Activated T-helper 2 cell treated with anti-CD3 and anti-CD28 coated beads, Interferon-gamma antibody, Interleukin-2, Interleukin-4, amounts not matched to agents 10 μg/mL and 5 μg/mL and 100 μg/mL, durations not matched to agents 14 hours and 24 hours and 36 hours (primary cell): Measurements from ENCODE around the gene CRY1. TPM values are rescaled to one million over a fixed set of nuclear protein-coding genes. Genes with fewer than 3 reads are reported as not detected.
"Not testable (repeated sequence)": the region's sequence is repeated elsewhere in the genome, so short reads cannot be mapped to it uniquely, and the experiment has no call there.

ENCODE experiments used
- DNase-seq: peaks from one replicate; pipeline ENCODE4 v3.0.0; 2021; ENCODE audit warnings: low spot score
- H3K27ac Mint-ChIP-seq: one replicate; pipeline ENCODE4 v1.8.0; 2021; ENCODE audit warnings: mixed read lengths
- H3K27me3 Mint-ChIP-seq: one replicate; pipeline ENCODE4 v1.8.0; 2021; ENCODE audit warnings: low read depth, mixed read lengths
- H3K36me3 Mint-ChIP-seq: one replicate; pipeline ENCODE4 v1.8.0; 2021; ENCODE audit warnings: low read depth, mixed read lengths
- H3K4me1 Mint-ChIP-seq: one replicate; pipeline ENCODE4 v1.8.0; 2021; ENCODE audit warnings: low read depth, mixed read lengths
- H3K4me3 Mint-ChIP-seq: one replicate; pipeline ENCODE4 v1.8.0; 2021; ENCODE audit warnings: low read depth, mild to moderate bottlenecking, moderate library complexity, mixed read lengths
- H3K9me3 Mint-ChIP-seq: one replicate; pipeline ENCODE4 v1.8.0; 2021; ENCODE audit warnings: mixed read lengths
- intact Hi-C: fragments of 100-400 bp; cut with micrococcal nuclease; formaldehyde crosslinking; loops from one replicate; pipeline ENCODE4 v1.15.1; 2023
- total RNA-seq: library from RNA; stranded (reverse); gene quantifications from 2 replicates; pipeline ENCODE4 v1.2.3, GENCODE V29; 2022

The CRY1 gene
- total RNA-seq, 1 donor from 2014 or later: 25.4 TPM

DNA sequence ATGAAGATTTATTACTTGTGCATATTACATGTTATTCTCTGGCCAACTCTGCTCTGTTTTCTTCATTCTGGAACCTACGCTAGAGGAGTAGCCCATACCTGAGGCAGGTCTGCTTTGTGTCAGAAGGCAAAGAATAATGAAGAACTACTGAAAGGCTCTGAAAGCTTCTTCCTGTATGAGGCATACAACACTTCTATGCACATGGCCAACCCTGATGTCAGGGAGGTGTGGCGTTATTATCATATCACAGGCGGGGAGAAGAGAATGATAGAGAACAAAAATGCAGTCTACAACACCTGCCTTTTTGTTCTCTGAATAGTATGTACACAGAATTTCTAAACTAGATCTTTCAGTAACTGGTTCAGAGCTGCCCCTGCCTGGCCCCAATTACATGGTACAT is 32.5 kb upstream of the CRY1 start:
- Mint-ChIP-seq H3K27me3 (peaks cover 21% of the 10 kb centered on the region), H3K9me3 (no peaks in the 10 kb centered on the region), H3K36me3 (no peaks in the 10 kb centered on the region), H3K4me3 (no peak overlapping the region), H3K27ac (no peak overlapping the region), H3K4me1 (no peaks in the 10 kb centered on the region)
- no peak for DNase-seq
- intact Hi-C loops: no loop called here

GRCh38 chr12:107122452-107122958 is 29.2 kb upstream of the CRY1 start:
- Mint-ChIP-seq H3K27me3 (peaks cover 24% of the 10 kb centered on the region), H3K9me3 (no peaks in the 10 kb centered on the region), H3K27ac (no peak overlapping the region), H3K36me3 (no peaks in the 10 kb centered on the region), H3K4me3 (no peak overlapping the region), H3K4me1 (no peaks in the 10 kb centered on the region)
- DNase-seq: no peak
- intact Hi-C loops: no loop called here

DNA sequence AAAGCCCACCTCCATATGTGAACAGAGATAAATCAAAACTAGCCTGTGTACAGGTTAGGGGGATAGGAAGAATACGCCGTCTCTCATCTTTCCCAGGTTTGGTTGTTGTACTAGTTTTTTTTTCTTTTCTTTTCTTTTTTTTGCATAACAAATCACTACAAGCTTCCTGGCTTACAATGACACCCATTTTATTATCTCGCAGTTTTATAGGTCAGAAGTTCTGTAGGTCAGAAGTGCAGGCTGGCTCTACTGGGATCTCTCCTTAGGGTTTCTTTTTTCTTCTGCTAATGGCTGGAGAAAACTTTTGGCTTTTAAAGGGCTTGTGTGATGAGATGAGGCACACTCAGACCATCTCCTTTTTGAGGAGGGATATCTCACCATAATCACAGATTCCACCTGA is 25.7 kb upstream of the CRY1 start:
- H3K9me3 Mint-ChIP-seq: no peaks in the 10 kb centered on the region
- DNase-seq: no peak
- H3K27me3 Mint-ChIP-seq: peaks cover 32% of the 10 kb centered on the region
- intact Hi-C loops: no loop called here
- no peak overlapping the region for H3K27ac Mint-ChIP-seq
- no peaks in the 10 kb centered on the region for H3K36me3 Mint-ChIP-seq
- H3K4me3 Mint-ChIP-seq: no peak overlapping the region
- H3K4me1 Mint-ChIP-seq: no peaks in the 10 kb centered on the region

DNA sequence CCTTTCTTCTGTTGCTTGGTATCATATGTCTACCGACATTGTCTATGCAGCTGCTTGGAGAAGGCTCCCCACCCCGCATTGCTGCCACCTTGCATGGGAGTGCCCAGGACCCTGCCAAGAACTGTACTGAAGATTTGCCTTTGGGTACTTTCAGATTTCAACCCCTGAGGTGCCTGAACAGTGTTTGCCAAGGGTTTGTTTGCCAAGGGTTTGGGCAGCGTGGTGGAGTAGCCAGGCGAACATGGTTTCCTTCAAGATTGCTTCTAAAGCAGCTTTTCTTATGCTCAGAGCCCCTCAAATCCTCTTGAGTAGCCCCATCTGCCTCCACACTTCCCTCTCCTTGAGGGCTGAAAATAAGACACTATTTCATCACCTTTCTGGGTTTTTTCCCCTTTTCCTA is 25.3 kb upstream of the CRY1 start:
- no peaks in the 10 kb centered on the region for H3K4me1 Mint-ChIP-seq
- H3K27ac Mint-ChIP-seq: no peak overlapping the region
- H3K9me3 Mint-ChIP-seq: no peaks in the 10 kb centered on the region
- H3K27me3 Mint-ChIP-seq: peaks cover 30% of the 10 kb centered on the region
- intact Hi-C loops: no loop called here
- DNase-seq: no peak
- H3K4me3 Mint-ChIP-seq: no peak overlapping the region
- H3K36me3 Mint-ChIP-seq: no peaks in the 10 kb centered on the region

- H3K27me3 Mint-ChIP-seq: peaks cover 31% of the 10 kb centered on the region
- H3K4me1 Mint-ChIP-seq: no peaks in the 10 kb centered on the region
- no peaks in the 10 kb centered on the region for H3K9me3 Mint-ChIP-seq
- DNase-seq: no peak
- H3K27ac Mint-ChIP-seq: no peak overlapping the region
- H3K4me3 Mint-ChIP-seq: no peak overlapping the region
- H3K36me3 Mint-ChIP-seq: no peaks in the 10 kb centered on the region
- intact Hi-C loops: no loop called here
Observed at GRCh38 chr12:107115119-107115518, 21.8 kb upstream of the CRY1 start.

DNA sequence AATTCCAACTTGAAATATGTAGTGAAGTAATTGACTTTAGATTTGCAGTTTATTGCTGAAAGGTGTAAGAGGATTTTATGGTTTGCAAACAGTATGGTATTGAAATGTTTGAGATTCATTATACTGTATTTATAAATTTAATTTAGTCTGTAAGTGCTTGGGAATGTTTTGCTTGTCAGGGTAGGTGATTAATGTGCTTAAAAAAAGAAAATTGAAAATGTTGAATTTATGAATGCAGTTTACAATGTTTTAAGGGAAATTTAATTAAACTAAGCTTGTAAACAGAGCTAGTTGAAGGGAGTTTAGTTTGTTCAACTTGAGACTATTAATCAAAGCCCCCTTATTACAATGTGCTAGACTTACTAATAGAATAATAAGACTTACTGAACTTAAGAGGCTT is 18.0 kb upstream of the CRY1 start:
- H3K27me3 Mint-ChIP-seq: peaks cover 29% of the 10 kb centered on the region
- intact Hi-C loops: no loop called here
- H3K36me3 Mint-ChIP-seq: no peaks in the 10 kb centered on the region
- no peaks in the 10 kb centered on the region for H3K9me3 Mint-ChIP-seq
- H3K4me3 Mint-ChIP-seq: no peak overlapping the region
- no peak for DNase-seq
- no peaks in the 10 kb centered on the region for H3K4me1 Mint-ChIP-seq
- H3K27ac Mint-ChIP-seq: no peak overlapping the region

DNA sequence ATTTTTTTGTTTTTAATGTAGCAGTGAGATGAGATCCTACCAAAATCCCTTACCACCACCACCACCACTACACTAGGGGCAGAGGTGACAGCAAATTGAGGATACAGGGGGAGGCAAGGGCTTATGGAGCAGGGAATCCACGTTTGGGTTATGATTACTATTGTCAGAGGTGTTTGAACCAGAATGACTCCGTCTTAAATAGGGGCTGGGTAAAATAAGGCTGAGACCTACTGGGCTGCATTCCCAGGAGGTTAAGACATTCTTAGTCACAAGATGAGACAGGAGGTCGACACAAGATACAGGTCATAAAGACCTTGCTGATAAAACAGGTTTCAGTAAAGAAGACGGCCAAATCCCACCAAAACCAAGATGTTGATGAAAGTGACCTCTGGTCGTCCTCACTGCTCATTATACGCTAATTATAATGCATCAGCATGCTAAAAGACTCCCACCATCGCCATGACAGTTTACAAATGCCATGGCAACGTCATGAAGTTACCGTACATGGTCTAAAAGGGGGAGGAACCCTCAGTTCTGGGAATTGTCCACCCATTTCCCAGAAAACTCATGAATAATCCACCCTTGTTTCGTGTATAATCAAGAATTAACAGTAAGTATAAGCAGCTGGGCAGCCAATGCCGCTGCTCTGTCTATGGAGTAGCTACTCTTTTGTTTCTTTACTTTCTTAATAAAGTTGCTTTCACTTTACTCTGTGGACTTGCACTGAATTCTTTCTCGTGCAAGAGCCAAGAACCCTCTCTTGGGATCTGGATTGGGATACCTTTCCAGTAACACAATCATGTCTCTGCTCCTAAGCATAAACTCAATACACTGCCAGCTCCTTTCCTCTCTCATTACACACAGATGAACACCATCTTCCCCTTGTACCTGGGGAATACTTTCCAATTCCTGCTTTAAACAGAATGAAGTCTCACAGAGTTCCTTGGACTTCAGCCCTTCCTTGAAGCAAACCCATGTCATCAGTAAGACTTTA is 16.7 kb upstream of the CRY1 start:
- H3K27ac Mint-ChIP-seq: no peak overlapping the region
- H3K4me3 Mint-ChIP-seq: no peak overlapping the region
- DNase-seq: no peak
- intact Hi-C loops: no loop called here
- no peaks in the 10 kb centered on the region for H3K36me3 Mint-ChIP-seq
- peaks cover 25% of the 10 kb centered on the region for H3K27me3 Mint-ChIP-seq
- H3K9me3 Mint-ChIP-seq: no peaks in the 10 kb centered on the region
- H3K4me1 Mint-ChIP-seq: no peaks in the 10 kb centered on the region

DNA sequence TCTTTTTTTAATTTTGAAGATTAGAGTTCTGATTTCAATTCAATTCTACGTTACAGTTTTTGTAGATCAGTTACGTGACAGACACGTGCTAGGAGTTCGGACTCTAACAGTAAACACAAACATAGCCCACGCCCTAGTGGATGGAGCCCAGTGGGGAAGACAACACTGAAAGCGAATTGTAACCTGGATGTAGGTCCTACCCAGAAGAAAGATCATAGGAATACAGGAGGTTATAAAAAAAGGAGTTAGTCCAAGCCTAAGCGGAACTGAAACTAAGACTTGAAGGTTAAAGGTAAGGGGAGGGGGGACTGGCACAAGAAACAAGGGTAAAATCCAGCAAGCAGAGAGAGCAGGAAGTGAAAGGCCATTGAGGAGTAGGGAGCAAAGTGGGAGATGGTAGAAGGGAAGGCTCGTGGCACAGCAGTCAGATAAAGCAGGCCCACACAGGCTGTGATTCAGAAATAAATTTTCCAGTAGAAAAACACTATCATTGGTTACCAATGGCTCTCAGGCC is 15.7 kb upstream of the CRY1 start:
- Mint-ChIP-seq H3K27me3 (peaks cover 18% of the 10 kb centered on the region), H3K36me3 (no peaks in the 10 kb centered on the region), H3K4me1 (no peaks in the 10 kb centered on the region), H3K4me3 (no peak overlapping the region), H3K27ac (no peak overlapping the region), H3K9me3 (no peaks in the 10 kb centered on the region)
- intact Hi-C loops: no loop called here
- DNase-seq: no peak

DNA sequence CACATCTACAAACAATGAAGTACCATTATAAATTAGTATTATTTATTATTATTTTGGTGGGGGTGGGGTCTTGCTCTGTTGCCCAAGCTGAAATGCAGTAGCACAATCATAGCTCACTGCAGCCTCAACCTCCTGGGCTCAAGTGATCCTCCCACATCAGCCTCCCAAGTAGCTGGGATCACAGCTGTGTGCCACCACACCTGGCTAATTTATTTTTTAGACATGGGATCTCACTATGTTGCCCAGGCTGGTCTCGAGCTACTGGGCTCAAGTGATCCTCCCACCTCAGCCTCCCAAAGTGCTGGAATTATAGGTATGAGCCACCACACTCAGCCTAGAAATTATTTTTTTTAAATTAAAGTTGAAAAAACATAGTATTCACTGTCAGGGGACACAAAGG is 15.0 kb upstream of the CRY1 start:
- H3K9me3 Mint-ChIP-seq, intact Hi-C loops, DNase-seq, H3K27ac Mint-ChIP-seq, H3K4me3 Mint-ChIP-seq, H3K36me3 Mint-ChIP-seq, H3K4me1 Mint-ChIP-seq: not testable (repeated sequence)
- H3K27me3 Mint-ChIP-seq: peaks cover 16% of the 10 kb centered on the region

- Mint-ChIP-seq H3K9me3 (no peaks in the 10 kb centered on the region), H3K4me1 (no peaks in the 10 kb centered on the region)
- intact Hi-C loops: no loop called here
Observed at GRCh38 chr12:107107381-107107780, 14.0 kb upstream of the CRY1 start.

GRCh38 chr12:107106241-107107025 is 13.1 kb upstream of the CRY1 start:
- peaks cover 8% of the 10 kb centered on the region for H3K27me3 Mint-ChIP-seq
- no peaks in the 10 kb centered on the region for H3K36me3 Mint-ChIP-seq
- no peaks in the 10 kb centered on the region for H3K4me1 Mint-ChIP-seq
- intact Hi-C loops: no loop called here
- no peaks in the 10 kb centered on the region for H3K9me3 Mint-ChIP-seq
- no peak overlapping the region for H3K27ac Mint-ChIP-seq
- no peak for DNase-seq
- H3K4me3 Mint-ChIP-seq: no peak overlapping the region

More at GRCh38 chr12:107107381-107107780, 14.0 kb upstream of the CRY1 start:
- Mint-ChIP-seq H3K36me3 (no peaks in the 10 kb centered on the region), H3K4me3 (no peak overlapping the region), H3K27me3 (peaks cover 12% of the 10 kb centered on the region), H3K27ac (no peak overlapping the region)
- DNase-seq: no peak

DNA sequence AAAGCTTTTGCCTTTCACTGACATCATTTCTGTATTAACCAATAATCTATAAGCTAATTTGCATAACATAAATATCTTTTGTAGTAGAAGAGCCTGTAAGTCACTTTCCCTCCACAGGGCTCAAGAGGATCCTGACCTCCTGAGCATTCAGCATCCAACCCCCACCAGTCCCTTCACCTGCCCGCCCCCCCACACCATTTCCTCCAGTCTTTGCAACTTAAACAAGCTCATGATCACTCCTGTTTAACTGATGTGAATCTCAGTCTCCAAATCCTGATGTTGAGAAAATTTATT is 12.0 kb upstream of the CRY1 start:
- no peak overlapping the region for H3K27ac Mint-ChIP-seq
- H3K4me1 Mint-ChIP-seq: no peaks in the 10 kb centered on the region
- H3K4me3 Mint-ChIP-seq: no peak overlapping the region
- intact Hi-C loops: no loop called here
- peaks cover 5% of the 10 kb centered on the region for H3K27me3 Mint-ChIP-seq
- H3K36me3 Mint-ChIP-seq: no peaks in the 10 kb centered on the region
- no peak for DNase-seq
- no peaks in the 10 kb centered on the region for H3K9me3 Mint-ChIP-seq

DNA sequence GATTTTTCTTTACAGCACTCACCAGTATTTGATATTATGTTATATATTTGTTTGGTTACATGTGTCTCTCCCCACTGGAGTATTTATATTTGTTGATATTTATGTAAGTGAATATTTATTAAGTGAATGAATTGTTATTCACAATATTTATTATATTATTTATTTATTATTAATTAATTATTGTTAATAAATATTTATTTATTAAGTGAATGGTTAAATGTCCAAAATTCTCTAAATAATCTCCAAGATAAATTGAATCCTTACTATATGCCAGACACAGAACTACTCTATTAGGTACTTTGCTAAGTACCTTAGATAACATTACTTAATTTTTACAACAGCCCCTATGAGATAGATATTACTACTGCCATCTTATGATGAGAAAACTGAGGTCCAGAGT is 10.2 kb upstream of the CRY1 start:
- Mint-ChIP-seq H3K4me3 (no peak overlapping the region), H3K9me3 (no peaks in the 10 kb centered on the region), H3K27ac (no peak overlapping the region), H3K36me3 (no peaks in the 10 kb centered on the region), H3K4me1 (no peaks in the 10 kb centered on the region), H3K27me3 (peaks cover 8% of the 10 kb centered on the region)
- no peak for DNase-seq
- intact Hi-C loops: no loop called here
